HG02571 (cell line): Measurements from ENCODE around the gene TCHP.

Experiments
- ATAC-seq: cut with Tn5 transposase; IDR thresholded peaks from one replicate; pipeline ENCODE4 v1.9.1; 2021; ENCODE audit warnings: mild to moderate bottlenecking, moderate library complexity; ENCODE audit not compliant: unreplicated experiment

TCHP gene

DNA sequence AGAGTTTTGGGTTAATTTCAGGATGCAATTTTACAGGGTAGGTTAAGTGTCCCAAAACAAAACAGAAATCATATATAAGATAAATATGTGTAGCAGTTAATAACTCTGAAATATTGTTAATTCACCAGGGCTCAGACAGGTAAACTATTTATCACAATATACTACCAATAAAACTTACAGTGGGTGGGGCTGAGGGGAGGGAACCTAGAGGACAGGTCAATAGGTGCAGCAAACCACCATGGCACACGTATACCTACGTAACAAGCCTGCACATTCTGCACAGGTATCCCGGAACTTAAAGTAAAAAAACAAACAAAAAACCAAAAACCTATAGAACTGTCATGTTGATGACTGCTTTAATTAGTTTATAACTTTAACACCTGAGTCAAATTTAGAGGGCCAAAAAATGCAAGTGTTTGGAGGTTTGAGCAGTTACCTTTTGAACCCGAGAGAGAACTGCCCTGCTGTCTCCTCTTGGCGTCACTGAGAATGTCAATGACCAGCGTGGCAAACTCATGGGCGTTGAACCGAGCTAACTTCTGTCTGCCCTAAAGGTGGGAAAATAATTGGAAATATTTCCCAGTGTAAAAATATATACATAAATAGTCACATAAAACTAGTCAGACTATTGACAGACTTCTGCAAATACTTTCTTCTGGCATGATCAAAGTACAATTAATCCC is 59.5 kb downstream of the TCHP start:
- no peak for ATAC-seq

DNA sequence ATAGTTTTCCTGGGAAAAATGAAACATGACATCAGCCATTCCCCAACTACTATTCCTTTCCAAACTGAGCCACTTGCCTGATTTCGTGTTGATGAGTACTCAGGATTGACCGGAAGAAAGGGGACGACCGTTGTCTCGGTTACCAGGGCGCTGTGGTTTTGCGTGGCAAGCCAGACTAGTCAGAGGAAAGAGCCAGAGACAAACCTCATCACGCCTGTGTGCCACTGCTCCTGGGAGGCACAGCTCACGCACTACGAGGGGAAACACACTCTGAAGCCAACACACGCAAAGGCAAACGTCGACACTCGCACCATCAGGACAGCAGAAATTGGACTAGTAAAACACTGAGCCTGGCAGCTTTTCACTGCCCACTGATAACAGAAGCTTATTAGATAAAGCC is 61.1 kb downstream of the TCHP start:
- no peak for ATAC-seq

DNA sequence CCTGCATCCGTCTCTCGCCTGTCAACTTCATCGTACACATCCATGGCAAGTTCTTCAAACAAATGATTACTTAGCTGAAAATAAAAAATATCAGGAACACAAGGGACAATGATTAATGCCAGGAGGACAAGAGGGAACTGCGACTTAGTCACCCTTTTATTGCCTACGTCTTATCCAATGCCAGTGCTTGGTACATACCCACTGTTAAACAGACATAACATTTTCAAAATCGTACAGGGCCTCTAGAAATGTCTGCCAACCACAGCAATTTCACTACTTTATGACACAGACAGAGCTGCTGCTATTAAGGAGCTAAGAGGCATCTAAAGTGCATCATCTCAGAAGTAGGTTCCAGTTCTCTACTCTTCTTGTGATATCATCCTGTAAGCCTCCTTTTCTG is 61.5 kb downstream of the TCHP start:
- ATAC-seq: no peak

- no peak for ATAC-seq
These were observed 62.3 kb downstream of the TCHP start for GRCh38 chr12:109962398-109962797.

DNA sequence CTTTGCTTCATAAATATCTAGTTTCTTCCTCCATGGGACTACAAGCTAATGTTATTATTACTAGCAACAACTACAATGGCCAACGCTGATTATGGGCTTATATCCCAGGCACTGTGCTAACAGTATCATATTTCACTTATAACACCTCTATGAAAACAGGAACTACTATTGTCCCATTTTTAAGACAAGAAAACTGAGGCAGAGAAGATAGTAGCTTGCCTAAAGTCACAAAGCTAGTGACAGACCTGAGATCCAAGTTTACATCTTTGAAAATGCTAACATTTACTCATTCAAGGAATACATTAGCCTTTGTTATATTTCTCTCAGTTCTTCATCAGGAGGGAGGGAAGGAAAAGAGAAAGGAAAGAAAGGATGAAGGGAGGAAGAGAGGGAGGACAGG is 63.3 kb downstream of the TCHP start:
- no peak for ATAC-seq

DNA sequence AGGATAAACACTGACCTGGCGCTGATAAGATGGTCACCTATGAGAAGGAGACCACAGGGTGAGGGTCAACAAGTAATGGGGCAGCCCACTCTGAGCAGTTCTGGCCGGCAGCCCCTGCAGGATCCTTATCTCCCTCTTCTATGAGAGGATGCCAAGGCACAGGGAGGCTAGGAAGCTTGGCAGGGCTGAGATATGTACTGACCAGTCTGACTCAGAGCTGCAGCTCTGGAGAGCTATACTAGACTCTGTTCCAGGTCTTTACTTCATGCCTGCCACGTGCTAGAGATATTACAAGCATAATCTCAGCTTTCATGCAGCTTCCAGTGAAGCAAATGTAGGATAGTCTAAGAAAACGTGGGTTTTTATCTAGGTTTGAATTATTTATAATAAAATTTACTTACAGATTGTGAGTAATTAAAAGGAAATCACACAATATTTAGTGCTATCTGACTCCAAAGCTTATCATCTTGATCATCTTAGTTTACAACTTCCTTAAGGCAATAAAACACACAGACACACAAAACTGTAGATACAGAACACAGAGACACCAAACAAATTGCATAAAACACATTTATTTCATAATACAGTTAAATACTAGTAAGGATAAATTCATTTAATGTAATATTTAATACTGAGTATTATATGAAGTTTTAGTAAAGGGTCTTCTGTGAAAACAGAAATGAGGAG is 63.8 kb downstream of the TCHP start:
- no peak for ATAC-seq

DNA sequence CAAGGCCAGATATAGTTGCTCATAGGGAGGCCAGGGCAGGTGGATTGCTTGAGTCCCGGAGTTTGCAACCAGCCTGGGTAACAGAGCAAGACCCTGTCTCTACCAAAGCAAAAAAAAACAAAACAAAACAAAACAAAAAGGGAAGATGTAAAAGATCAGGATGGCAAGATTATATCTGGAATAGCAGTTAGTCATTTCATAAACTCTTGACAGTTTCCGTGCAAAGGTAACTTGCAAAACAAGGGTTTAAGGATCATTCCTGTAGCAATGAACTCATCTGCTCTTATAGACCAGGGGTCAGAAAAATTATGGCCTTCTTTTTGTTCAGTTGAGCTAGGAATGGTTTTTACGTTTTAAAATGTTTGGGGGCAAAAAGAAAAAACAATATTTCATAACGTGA is 66.5 kb downstream of the TCHP start:
- no peak for ATAC-seq

GRCh38 chr12:109967383-109968031 is 67.4 kb downstream of the TCHP start:
- no peak for ATAC-seq
